A549 (cell line): ENCODE measurements around the gene TMEM156. TPM values are rescaled to one million over a fixed set of nuclear protein-coding genes. Genes with fewer than 3 reads are reported as not detected.
"Not testable (repeated sequence)": the region's sequence is repeated elsewhere in the genome, so short reads cannot be mapped to it uniquely, and the experiment has no call there.

ENCODE experiments used
- ATAC-seq, 2 experiments: fragments of 200-7000 bp in 1 of 2; fragments of >200 bp in 1 of 2; cut with Nextera tagmentation in 1 of 2; cut with Tn5 transposase in 1 of 2; 3 replicates each; pipeline versions ENCODE4 v1.8.0 to v1.9.1; 2018 to 2020; ENCODE audit warnings: mild to moderate bottlenecking in 1 of 2, moderate library complexity in 1 of 2
- CTCF ChIA-PET: fragments of 300-600 bp; sonication (Branson Sonifier 250); formaldehyde crosslinking; extraction: SDS; loops from one replicate; lab custom pipeline; 2021; ENCODE audit warnings: antibody characterized with exemption, inconsistent platforms; lab: Yijun Ruan, JAX
- POLR2A ChIA-PET: fragments of 350-600 bp; formaldehyde crosslinking; extraction: SDS; loops from one replicate; lab custom pipeline; 2021; ENCODE audit warnings: antibody characterized with exemption, inconsistent platforms; lab: Yijun Ruan, JAX
- DNase-seq, 2 experiments: peaks; one replicate each; pipeline versions ENCODE4 v3.0.0 to v3.0.0-alpha.2; 2011 to 2016; ENCODE audit warnings: low read depth in 1 of 2, low spot score in 1 of 2
- FAIRE-seq: peaks from 2 replicates; lab custom pipeline; 2011; peaks lifted over from hg19 to GRCh38; lab: Jason Lieb, UNC
- H3K27ac ChIP-seq, 2 experiments: fragments of >200 bp; sonication (Bioruptor Twin); formaldehyde crosslinking; 3 replicates each; pipeline ENCODE4 v1.5.1; 2016 to 2017
- H3K4me1 ChIP-seq: fragments of >200 bp; sonication (Bioruptor Twin); formaldehyde crosslinking; 3 replicates; pipeline ENCODE4 v1.6.1; 2016
- H3K4me2 ChIP-seq: fragments of >200 bp; sonication (Bioruptor Twin); formaldehyde crosslinking; 3 replicates; pipeline ENCODE4 v1.6.1; 2016
- H3K4me3 ChIP-seq: fragments of >200 bp; sonication (Bioruptor Twin); formaldehyde crosslinking; 3 replicates; pipeline ENCODE4 v1.5.1; 2016
- H3K9me3 ChIP-seq: fragments of >200 bp; sonication (Bioruptor Twin); formaldehyde crosslinking; 3 replicates; pipeline ENCODE4 v1.6.1; 2016
- ATOH8 ChIP-seq: fragments of 250-450 bp; sonication (Bioruptor Pico); IDR thresholded peaks from 2 replicates; pipeline ENCODE4 v1.5.0; 2020; ENCODE audit warnings: low read depth, mild to moderate bottlenecking, moderate library complexity
- BHLHE40 ChIP-seq: IDR thresholded peaks from 2 replicates; pipeline ENCODE4 v1.6.1; 2012; ENCODE audit warnings: low read depth, low read length, inconsistent platforms
- CBX8 ChIP-seq: fragments of 200-600 bp; sonication (generic); IDR thresholded peaks from 2 replicates; pipeline ENCODE4 v1.6.1; 2016
- CEBPB ChIP-seq, 2 experiments: fragments of >200 bp in 1 of 2; sonication (Bioruptor Twin) in 1 of 2; formaldehyde crosslinking in 1 of 2; IDR thresholded peaks; 2 replicates each; pipeline ENCODE4 v1.6.1; 2012 to 2016
- E2F6 ChIP-seq: IDR thresholded peaks from 2 replicates; pipeline ENCODE4 v1.6.1; 2012; ENCODE audit warnings: low read depth, borderline replicate concordance
- EHF ChIP-seq: fragments of 250-450 bp; sonication (Bioruptor Pico); IDR thresholded peaks from 2 replicates; pipeline ENCODE4 v1.5.0; 2020; ENCODE audit warnings: mild to moderate bottlenecking
- EHMT2 ChIP-seq: fragments of 200-600 bp; sonication (generic); IDR thresholded peaks from 2 replicates; pipeline ENCODE4 v1.6.1; 2016; ENCODE audit warnings: antibody characterized with exemption, low read depth, mild to moderate bottlenecking, moderate library complexity
- EP300 ChIP-seq, 2 experiments: fragments of >200 bp; sonication (Bioruptor Twin); formaldehyde crosslinking; IDR thresholded peaks; 2 replicates in 1 of 2; 3 replicates in 1 of 2; pipeline ENCODE4 v1.6.1; 2016 to 2017
- FOSB ChIP-seq: fragments of 250-450 bp; sonication (Bioruptor Pico); IDR thresholded peaks from 2 replicates; pipeline ENCODE4 v1.5.0; 2020; ENCODE audit warnings: mild to moderate bottlenecking, moderate library complexity
- HEYL ChIP-seq: fragments of 250-450 bp; sonication (Bioruptor Pico); IDR thresholded peaks from 2 replicates; pipeline ENCODE4 v1.8.0; 2021; ENCODE audit warnings: mild to moderate bottlenecking, moderate library complexity
- HMGXB4 ChIP-seq: fragments of 250-450 bp; sonication (Bioruptor Pico); IDR thresholded peaks from 2 replicates; pipeline ENCODE4 v1.5.0; 2021; ENCODE audit warnings: mild to moderate bottlenecking, moderate library complexity, borderline replicate concordance
- HOXA7 ChIP-seq: fragments of 250-450 bp; sonication (Bioruptor Pico); IDR thresholded peaks from 2 replicates; pipeline ENCODE4 v1.5.0; 2020; ENCODE audit warnings: mild to moderate bottlenecking, moderate library complexity
- KDM1A ChIP-seq: fragments of 200-600 bp; sonication (generic); IDR thresholded peaks from 2 replicates; pipeline ENCODE4 v1.6.1; 2016; ENCODE audit warnings: low read depth, mild to moderate bottlenecking
- MYC ChIP-seq: IDR thresholded peaks from 2 replicates; pipeline ENCODE4 v1.6.1; 2012; ENCODE audit warnings: mild to moderate bottlenecking, inconsistent platforms, low read length, improper control_type of control experiment, borderline replicate concordance
- NPAS2 ChIP-seq: fragments of 250-450 bp; sonication (Bioruptor Pico); IDR thresholded peaks from 2 replicates; pipeline ENCODE4 v1.8.0; 2022; ENCODE audit warnings: mild to moderate bottlenecking, moderate library complexity, borderline replicate concordance
- PHF8 ChIP-seq: fragments of 200-600 bp; sonication (generic); IDR thresholded peaks from 2 replicates; pipeline ENCODE4 v1.6.1; 2016; ENCODE audit warnings: low read depth, mild to moderate bottlenecking, antibody characterized with exemption, moderate library complexity, borderline replicate concordance
- POLR2A ChIP-seq: IDR thresholded peaks from 2 replicates; pipeline ENCODE4 v1.6.1; 2012; ENCODE audit warnings: mild to moderate bottlenecking, low read length
- RAD21 ChIP-seq, 2 experiments: fragments of >200 bp in 1 of 2; sonication (Bioruptor Twin) in 1 of 2; formaldehyde crosslinking in 1 of 2; IDR thresholded peaks in 1 of 2; conservative IDR thresholded peaks in 1 of 2; 2 replicates in 1 of 2; 3 replicates in 1 of 2; pipeline ENCODE4 v1.6.1; 2012 to 2018; ENCODE audit warnings: inconsistent platforms in 1 of 2
- RARB ChIP-seq: fragments of 250-450 bp; sonication (Bioruptor Pico); IDR thresholded peaks from 2 replicates; pipeline ENCODE4 v1.8.0; 2021; ENCODE audit warnings: mild to moderate bottlenecking, moderate library complexity
- RCOR1 ChIP-seq: fragments of 150-350 bp; IDR thresholded peaks from 2 replicates; pipeline ENCODE4 v1.6.1; 2014; ENCODE audit warnings: antibody characterized with exemption, low read length, low read depth
- RFX5 ChIP-seq: fragments of 450-650 bp; IDR thresholded peaks from 2 replicates; pipeline ENCODE4 v1.7.1; 2014; ENCODE audit warnings: antibody characterized with exemption, mild to moderate bottlenecking, moderate library complexity
- RNF2 ChIP-seq: fragments of 200-600 bp; sonication (generic); IDR thresholded peaks from 2 replicates; pipeline ENCODE4 v1.6.1; 2016; ENCODE audit warnings: low read depth, mild to moderate bottlenecking, antibody characterized with exemption, moderate library complexity, borderline replicate concordance
- TP53 ChIP-seq: fragments of 250-450 bp; sonication (Bioruptor Pico); IDR thresholded peaks from 2 replicates; pipeline ENCODE4 v1.5.0; 2021; ENCODE audit warnings: mild to moderate bottlenecking, moderate library complexity
- ZSCAN20 ChIP-seq: fragments of 250-450 bp; sonication (Bioruptor Pico); IDR thresholded peaks from 2 replicates; pipeline ENCODE4 v1.8.0; 2022; ENCODE audit warnings: mild to moderate bottlenecking, moderate library complexity
- WGBS: methylation state at CpG from one replicate; pipeline ENCODE4 v1.1.6; 2017; ENCODE audit errors: missing lambda C conversion rate; 5-methylcytosine and 5-hydroxymethylcytosine counted together
- polyA plus RNA-seq, 4 experiments: library from polyadenylated mRNA; depleted of rRNA in 3 of 4; stranded (reverse); fragments of >200 nt; fragmentation: RNase III in 1 of 4; extraction: RNeasy Plus Mini Kit Qiagen cat#74134 plus additional on column Dnase treatment in 1 of 4; gene quantifications; 2 replicates in 3 of 4; 3 replicates in 1 of 4; pipeline ENCODE4 v1.2.3, GENCODE V29; 2011 to 2017
- TF ChIP-seq, protein P1 (sequence below): IDR thresholded peaks from 2 replicates; pipeline ENCODE4 v1.6.1; 2012
- TF ChIP-seq, protein P2 (sequence below): IDR thresholded peaks from 2 replicates; pipeline ENCODE4 v1.6.1; 2012
- TF ChIP-seq, protein P3 (sequence below): fragments of 150-350 bp; IDR thresholded peaks from 2 replicates; pipeline ENCODE4 v1.6.1; 2014; ENCODE audit warnings: low read depth, mild to moderate bottlenecking, low read length

TMEM156 gene
- polyA plus RNA-seq, 2 of the 4 experiments (the other 2 are of a cell fraction), result 10.4 to 45.1 TPM

DNA sequence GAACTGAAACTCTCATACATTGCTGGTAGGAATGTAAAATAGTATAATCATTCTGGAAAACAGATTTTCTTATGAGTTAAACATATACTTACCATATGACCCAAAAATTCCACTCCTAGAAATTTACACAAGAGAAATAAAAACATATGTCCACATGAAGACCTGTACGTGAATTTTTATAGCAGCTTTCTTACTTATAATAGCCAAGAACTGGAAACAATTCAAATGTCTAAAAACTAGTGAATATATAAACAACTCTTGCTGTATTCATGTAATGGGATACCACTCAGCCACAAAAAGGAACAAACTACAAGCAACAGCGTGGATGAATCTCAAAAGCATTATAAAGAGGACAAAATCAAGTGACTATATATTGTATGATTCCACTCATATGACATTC is 27.5 kb downstream of the TMEM156 start (continued):
- TF ChIP-seq ATOH8 (CRISPR knock-in tag) (no peak), KDM1A (no peak), BHLHE40 (no peak), FOSB (CRISPR knock-in tag) (no peak), RARB (CRISPR knock-in tag) (no peak), NPAS2 (CRISPR knock-in tag) (no peak)
- TF ChIP-seq, all 56 proteins: peak for 0

DNA sequence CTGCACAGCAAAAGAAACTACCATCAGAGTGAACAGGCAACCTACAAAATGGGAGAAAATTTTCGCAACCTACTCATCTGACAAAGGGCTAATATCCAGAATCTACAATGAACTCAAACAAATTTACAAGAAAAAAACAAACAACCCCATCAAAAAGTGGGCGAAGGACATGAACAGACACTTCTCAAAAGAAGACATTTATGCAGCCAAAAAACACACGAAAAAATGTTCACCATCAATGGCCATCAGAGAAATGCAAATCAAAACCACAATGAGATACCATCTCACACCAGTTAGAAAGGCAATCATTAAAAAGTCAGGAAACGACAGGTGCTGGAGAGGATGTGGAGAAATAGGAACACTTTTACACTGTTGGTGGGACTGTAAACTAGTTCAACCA is 30.2 kb downstream of the TMEM156 start:
- ATAC-seq, CTCF ChIA-PET, FAIRE-seq, H3K4me3 ChIP-seq, H3K4me2 ChIP-seq, H3K27ac ChIP-seq, POLR2A ChIA-PET, H3K9me3 ChIP-seq, DNase-seq, H3K4me1 ChIP-seq: not testable (repeated sequence)
- 62% methylated on average over 2 of the region's 4 CpGs for WGBS

- WGBS, result 96% methylated on average over 2 of the region's 2 CpGs
- ATAC-seq (no peak), FAIRE-seq (no peak), DNase-seq (no peak)
- Histone ChIP-seq H3K4me3 (no peak overlapping the region), H3K9me3 (peaks cover 10% of the 10 kb centered on the region), H3K4me1 (no peaks in the 10 kb centered on the region), H3K27ac (no peak overlapping the region), H3K4me2 (no peak overlapping the region)
- TF ChIP-seq EHF (CRISPR knock-in tag), result no peak
- TF ChIP-seq ATOH8 (CRISPR knock-in tag), result no peak
- TF ChIP-seq KDM1A, result no peak
- no peak for TF ChIP-seq POLR2A
- TF ChIP-seq TP53 (CRISPR knock-in tag), result no peak
- no peak for TF ChIP-seq RCOR1
- TF ChIP-seq EHMT2, result no peak
- no peak for TF ChIP-seq CBX8
- no peak for TF ChIP-seq ZSCAN20 (CRISPR knock-in tag)
- TF ChIP-seq HMGXB4, result no peak
- TF ChIP-seq RFX5, result no peak
- TF ChIP-seq BHLHE40, result no peak
- TF ChIP-seq NPAS2 (CRISPR knock-in tag), result no peak
- no peak for TF ChIP-seq RNF2
- TF ChIP-seq, protein P1, sequence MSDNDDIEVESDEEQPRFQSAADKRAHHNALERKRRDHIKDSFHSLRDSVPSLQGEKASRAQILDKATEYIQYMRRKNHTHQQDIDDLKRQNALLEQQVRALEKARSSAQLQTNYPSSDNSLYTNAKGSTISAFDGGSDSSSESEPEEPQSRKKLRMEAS, result no peak
- CTCF ChIA-PET, result no interaction called here
- POLR2A ChIA-PET, result no interaction called here
Measured at GRCh38 chr4:38995660-38996005, 36.6 kb downstream of the TMEM156 start.

- no peaks in the 10 kb centered on the region for H3K4me1 ChIP-seq
- ChIA-PET CTCF (no interaction called here), POLR2A (no interaction called here)
- ATAC-seq (no peak), DNase-seq (no peak), FAIRE-seq (no peak)
- 94% methylated on average over 4 of the region's 4 CpGs for WGBS
- no peaks in the 10 kb centered on the region for H3K9me3 ChIP-seq
- H3K27ac ChIP-seq, result no peak overlapping the region
- H3K4me2 ChIP-seq, result no peak overlapping the region
- no peak overlapping the region for H3K4me3 ChIP-seq
- no peak for TF ChIP-seq HEYL (CRISPR knock-in tag)
- no peak for TF ChIP-seq MYC
- TF ChIP-seq, protein P2, sequence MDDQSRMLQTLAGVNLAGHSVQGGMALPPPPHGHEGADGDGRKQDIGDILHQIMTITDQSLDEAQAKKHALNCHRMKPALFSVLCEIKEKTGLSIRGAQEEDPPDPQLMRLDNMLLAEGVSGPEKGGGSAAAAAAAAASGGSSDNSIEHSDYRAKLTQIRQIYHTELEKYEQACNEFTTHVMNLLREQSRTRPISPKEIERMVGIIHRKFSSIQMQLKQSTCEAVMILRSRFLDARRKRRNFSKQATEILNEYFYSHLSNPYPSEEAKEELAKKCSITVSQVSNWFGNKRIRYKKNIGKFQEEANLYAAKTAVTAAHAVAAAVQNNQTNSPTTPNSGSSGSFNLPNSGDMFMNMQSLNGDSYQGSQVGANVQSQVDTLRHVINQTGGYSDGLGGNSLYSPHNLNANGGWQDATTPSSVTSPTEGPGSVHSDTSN, result no peak
- no peak for TF ChIP-seq NPAS2 (CRISPR knock-in tag)
- TF ChIP-seq, protein P3, sequence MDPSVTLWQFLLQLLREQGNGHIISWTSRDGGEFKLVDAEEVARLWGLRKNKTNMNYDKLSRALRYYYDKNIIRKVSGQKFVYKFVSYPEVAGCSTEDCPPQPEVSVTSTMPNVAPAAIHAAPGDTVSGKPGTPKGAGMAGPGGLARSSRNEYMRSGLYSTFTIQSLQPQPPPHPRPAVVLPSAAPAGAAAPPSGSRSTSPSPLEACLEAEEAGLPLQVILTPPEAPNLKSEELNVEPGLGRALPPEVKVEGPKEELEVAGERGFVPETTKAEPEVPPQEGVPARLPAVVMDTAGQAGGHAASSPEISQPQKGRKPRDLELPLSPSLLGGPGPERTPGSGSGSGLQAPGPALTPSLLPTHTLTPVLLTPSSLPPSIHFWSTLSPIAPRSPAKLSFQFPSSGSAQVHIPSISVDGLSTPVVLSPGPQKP, result no peak
- no peak for TF ChIP-seq RAD21 (conservative IDR thresholded peaks at IDR 0.05 in 1 of 2, IDR thresholded peaks at IDR 0.05 in 1 of 2)
- TF ChIP-seq EP300 (IDR thresholded peaks at IDR 0.05), result no peak
- no peak for TF ChIP-seq POLR2A
- TF ChIP-seq E2F6, result no peak
- TF ChIP-seq EHF (CRISPR knock-in tag), result no peak
- no peak for TF ChIP-seq CEBPB (IDR thresholded peaks at IDR 0.05)
- TF ChIP-seq HOXA7 (CRISPR knock-in tag), result no peak
- no peak for TF ChIP-seq PHF8
Measured at GRCh38 chr4:38994135-38994534, 38.1 kb downstream of the TMEM156 start.
